HG02642 (cell line): ENCODE measurements around the gene CTXND2.
"Not testable (repeated sequence)": the region's sequence is repeated elsewhere in the genome, so short reads cannot be mapped to it uniquely, and the experiment has no call there.

Source experiments
- ATAC-seq: cut with Tn5 transposase; IDR thresholded peaks from one replicate; pipeline ENCODE4 v1.9.1; 2021; ENCODE audit warnings: mild to moderate bottlenecking; ENCODE audit not compliant: unreplicated experiment, poor library complexity

The CTXND2 gene

DNA sequence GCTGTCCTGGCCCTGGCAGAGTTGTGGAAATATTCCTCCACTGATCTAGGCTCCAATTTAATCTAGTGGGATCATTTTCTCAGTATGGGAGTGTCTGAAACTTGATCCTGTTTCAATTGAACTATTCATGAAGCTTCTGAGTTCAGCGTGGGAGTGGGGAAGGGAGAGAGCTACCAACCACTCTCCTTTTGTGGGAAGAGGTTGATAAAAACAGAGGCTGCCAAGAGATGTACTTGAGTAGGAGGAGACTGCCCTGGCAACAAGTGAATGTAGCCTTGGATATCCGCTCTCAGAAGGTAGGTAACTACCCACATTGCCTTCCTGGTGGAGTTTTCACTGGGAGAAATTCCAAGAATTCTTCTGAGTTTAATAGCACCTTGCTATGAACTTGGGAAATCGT, at the start of gene CTXND2:
Gene CTXND2, plus strand, starts transcription at position 119 of the 400 bp plus-strand sequence. CDS start 25,179 bp downstream, outside the sequence.
- ATAC-seq = no peak

DNA sequence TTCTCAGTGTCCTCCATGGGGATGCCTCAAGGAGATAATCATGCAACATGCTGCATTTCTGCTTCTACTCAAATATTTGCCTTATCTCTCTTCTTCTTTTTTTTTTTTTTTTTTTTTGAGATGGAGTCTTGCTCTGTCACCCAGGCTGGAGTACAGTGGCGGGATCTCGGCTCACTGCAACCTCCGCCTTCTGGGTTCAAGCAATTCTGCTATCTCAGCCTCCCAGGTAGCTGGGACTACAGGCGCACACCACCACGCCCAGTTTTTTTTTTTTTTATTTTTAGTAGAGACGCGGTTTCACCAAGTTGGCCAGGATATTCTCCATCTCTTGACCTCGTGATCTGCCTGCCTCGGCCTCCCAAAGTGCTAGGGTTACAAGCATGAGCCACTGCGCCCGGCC, 46.1 kb upstream of the CTXND2 start:
- ATAC-seq = not testable (repeated sequence)

DNA sequence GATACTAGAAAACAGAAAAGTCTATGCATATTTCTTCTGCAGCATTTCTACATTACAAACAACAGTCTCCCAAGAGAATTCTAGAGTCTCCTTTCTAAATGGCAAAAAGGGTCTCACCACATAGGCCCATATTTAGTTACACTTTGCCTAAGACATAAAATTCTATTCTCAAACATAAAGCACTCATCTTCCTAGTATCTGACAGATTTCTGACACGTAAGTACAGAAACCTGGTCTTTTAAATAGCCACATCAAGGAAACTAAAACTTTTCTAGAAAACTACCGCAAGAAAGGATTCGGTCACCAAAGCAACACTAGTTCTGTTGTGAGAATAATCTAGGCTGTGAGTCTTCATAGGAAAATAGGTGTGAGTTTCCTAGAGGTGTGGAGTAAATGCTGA, 45.3 kb upstream of the CTXND2 start:
- ATAC-seq = no peak

DNA sequence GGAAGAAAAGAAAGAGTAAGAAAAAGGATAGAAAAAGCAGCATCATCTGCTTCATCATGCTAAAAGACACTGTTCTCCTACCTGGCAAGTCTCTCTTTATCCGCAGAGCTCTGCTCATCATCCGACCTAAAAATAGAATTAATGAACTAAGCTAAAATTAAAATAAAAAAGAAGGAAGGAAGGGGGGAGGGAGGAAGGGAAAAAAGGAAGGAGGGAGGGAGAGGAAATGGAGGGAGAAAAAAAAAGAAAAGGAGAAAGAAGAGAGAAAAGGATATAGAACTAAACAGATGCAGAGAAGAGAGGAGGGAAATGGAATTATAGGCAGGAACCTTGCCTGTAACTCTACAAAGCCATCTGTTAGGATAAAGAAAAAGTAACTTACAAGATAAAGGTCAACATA, 44.6 kb upstream of the CTXND2 start:
- no peak for ATAC-seq

DNA sequence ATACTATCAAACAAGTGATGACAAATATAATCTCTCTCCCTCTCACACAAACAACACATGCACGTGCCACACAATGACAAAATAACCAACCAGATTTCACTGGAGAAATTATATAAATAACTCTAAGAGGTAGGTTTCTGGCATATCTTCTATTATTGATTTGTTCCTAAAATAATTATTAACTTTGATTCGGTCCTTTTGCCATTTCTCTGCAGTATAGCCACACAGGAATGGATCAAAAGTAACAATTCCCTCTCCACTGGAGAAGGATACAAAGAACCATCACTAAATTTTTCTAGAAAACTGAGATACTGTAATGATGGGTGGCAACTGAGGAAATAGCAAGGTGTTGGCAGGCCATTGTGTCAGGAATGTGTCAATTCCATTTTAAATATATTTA, 44.0 kb upstream of the CTXND2 start:
- ATAC-seq = no peak

DNA sequence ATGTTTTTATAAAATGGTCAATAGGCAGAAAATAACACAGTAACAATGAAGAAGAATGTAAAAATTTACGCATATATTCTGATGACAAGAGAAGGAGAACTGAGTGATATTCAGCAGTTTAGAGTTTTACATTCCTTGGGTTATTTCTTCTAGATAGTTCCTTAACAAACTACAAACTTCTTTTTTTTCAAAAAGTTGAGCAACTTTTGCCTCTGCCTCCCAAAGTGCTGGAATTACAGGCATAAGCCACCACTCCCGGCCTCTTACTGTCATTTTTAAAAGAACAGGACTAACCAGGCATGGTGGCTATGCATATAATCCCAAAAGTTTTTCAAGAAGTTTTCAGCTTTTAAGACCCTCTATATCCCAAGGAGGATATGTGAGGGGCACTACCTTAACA, 43.5 kb upstream of the CTXND2 start:
- ATAC-seq = no peak

DNA sequence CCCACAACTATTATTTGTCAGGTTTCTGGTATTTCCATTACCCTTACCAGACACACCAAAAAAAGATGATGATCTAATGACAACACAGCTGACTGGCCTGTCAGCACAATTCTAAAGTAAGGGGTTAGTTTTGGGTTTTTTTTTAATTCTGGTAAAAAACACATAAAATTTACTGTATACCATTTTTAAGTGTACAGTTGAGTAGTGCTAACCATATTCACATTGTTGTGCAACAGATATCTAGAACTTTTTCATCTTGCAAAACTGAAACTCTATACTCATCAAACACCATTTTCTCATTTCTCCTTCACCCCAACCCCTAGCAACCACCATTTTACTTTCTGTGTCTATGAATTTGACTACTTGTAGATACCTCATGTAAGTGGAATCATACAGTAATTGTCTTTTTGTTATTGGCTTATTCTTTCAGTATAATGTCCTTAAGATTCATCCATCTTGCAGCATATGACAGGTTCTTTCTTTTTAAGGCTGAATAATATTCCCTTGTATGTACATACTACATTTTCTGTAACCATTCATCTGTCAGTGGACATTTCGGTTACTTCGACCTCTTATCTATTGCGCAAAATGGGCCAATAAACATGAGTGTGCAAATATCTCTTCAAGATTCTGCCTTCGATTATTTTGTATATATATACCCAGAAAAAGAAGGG, 40.3 kb upstream of the CTXND2 start:
- no peak for ATAC-seq

DNA sequence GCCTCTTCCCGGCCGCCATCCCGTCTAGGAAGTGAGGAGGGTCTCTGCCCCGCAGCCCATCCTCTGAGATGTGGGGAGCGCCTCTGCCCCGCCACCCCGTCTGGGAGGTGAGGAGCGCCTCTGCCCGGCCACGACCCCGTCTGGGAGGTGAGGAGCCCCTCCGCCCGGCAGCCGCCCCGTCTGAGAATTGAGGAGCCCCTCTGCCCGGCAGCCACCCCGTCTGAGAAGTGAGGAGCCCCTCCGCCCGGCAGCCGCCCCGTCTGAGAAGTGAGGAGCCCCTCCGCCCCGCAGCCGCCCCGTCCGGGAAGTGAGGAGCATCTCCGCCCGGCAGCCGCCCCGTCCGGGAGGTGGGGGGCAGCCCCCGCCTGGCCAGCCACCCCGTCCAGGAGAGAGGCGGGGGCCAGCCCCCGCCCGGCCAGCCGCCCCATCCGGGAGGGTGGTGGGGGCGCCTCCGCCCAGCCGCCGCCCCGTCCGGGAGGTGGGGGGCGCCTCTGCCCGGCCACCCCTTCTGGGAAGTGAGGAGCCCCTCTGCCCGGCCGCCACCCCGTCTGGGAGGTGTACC, 36.1 kb upstream of the CTXND2 start:
- not testable (repeated sequence) for ATAC-seq

DNA sequence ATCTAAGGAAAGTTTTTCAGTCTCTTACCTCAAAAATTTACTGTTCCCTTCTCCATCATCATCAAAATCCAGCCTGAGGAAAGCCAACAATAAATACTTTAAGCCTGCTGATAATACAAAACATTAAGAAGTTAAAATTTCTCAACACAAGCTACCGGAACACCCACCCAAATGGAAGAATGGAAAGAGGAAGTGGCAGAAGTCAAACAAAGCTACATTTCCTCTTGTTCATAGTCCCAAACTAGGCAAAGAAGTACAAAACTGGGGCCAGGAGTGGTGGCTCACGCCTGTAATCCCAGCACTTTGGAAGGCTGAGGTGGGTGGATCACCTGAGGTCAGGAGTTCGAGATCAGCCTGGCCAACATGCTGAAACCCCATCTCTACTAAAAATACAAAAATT, 34.2 kb upstream of the CTXND2 start:
- ATAC-seq = not testable (repeated sequence)

DNA sequence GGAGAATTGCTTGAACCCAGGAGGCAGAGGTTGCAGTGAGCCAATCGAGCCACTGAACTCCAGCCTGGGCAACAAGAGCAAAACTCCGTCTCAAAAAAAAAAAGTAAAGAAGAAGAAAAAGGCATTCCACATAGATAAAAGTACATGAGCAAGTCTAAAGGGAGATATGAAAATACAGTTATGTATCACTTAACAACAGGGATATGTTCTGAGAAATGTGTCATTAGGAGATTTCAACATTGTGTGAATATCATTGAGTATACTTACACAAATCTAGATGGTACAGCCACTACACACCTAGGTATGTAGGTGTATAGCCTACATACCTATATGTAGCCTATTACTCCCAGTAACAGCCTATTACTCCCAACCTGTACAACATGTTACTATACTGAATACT, 23.2 kb upstream of the CTXND2 start:
- ATAC-seq = no peak

DNA sequence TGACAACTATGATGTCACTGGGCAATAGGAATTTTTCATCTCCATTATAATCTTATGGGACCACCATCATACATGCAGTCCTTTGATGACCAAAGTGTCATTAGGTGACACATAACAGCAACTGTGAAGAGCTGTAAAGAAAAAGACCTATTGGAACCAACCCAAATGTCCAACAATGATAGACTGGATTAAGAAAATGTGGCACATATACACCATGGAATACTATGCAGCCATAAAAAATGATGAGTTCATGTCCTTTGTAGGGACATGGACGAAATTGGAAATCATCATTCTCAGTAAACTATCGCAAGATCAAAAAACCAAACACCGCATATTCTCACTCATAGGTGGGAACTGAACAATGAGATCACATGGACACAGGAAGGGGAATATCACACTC, 22.7 kb upstream of the CTXND2 start:
- not testable (repeated sequence) for ATAC-seq

DNA sequence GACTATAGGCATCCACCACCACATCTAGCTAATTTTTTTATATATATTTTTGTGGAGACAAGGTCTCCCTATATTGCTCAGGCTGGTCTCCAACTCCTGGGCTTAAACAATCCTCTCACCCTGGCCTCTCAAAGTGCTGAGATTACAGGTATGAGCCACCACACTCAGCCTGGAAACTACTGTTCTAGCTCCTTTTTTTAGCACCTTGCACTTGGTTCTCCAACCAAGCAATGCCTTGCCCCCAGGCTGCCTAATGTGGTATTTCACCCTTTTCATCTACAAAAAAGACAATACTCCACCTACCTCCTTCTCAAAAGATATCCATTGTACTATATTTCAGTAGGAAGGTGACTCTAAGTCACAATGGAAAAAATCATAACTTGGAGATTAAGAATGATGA, 17.3 kb upstream of the CTXND2 start:
- no peak for ATAC-seq

DNA sequence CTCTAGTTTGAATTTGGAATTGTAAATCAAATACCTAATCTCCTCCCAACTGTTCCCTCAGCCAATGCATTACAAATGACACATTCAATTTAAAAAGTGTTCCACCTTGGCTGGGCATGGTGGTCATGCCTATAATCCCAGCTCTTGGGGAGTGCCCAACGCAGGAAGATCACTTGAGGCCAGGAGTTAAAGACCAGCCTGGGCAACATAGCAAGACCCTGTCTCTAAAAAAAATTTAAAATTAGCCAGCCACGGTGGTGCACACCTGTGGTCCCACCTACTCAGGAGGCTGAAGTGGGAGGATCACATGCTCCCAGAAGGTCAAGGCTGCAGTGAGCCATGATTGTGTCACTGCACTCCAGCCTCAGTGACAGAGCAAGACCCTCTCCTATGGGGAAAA, 14.4 kb upstream of the CTXND2 start:
- ATAC-seq = no peak

DNA sequence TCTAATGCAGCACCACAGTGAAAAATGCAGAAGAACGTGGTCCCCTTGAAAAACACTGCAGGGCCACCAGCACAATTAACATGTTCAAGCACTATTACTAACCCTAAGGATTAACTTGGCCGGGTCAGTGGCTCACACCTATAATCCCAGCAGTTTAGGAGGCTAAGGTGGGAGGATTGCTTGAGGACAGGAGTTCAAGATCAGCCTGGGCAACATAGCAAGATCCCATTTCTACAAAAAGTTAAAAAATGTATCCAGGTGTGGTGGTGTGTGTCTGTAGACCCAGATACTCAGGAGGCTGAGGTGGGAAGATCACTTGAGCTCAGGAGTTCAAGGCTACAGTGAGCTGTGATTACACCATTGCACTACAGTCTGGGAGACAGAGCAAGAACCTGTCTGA, 13.4 kb upstream of the CTXND2 start:
- no peak for ATAC-seq

DNA sequence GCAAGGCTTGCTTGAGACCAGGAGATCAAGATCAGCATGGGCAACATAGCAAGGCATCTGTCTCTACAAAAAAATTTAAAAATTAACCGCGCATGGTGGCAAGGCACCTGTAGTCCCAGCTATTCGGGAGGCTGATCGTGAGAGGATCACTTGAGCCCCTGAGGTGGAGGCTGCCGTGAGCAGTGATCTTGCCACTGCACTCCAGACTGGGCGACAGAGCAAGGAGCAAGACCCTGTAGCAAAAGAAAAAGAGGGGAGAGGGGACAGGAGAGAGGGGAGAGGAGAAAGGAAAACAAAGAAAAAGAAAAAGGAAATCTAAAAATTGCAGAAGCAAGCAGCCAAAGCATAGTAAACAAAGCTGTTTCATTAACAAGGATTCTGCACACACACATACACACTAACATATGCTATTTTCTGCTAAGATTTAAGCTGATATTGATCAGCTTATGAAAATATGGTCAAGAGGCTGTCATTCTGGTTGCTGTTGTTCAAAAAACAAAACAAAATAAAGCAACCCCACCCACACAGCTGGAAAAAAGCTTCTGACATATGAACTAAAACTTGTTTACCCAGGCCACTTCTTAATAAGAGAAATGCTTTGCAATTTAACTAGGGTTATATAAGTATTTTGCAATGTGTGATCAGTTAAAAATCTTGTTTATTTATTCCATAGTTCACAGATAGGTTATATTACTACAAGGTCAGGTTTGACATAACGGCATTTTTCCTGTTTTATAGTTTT, 12.3 kb upstream of the CTXND2 start:
- ATAC-seq = no peak

DNA sequence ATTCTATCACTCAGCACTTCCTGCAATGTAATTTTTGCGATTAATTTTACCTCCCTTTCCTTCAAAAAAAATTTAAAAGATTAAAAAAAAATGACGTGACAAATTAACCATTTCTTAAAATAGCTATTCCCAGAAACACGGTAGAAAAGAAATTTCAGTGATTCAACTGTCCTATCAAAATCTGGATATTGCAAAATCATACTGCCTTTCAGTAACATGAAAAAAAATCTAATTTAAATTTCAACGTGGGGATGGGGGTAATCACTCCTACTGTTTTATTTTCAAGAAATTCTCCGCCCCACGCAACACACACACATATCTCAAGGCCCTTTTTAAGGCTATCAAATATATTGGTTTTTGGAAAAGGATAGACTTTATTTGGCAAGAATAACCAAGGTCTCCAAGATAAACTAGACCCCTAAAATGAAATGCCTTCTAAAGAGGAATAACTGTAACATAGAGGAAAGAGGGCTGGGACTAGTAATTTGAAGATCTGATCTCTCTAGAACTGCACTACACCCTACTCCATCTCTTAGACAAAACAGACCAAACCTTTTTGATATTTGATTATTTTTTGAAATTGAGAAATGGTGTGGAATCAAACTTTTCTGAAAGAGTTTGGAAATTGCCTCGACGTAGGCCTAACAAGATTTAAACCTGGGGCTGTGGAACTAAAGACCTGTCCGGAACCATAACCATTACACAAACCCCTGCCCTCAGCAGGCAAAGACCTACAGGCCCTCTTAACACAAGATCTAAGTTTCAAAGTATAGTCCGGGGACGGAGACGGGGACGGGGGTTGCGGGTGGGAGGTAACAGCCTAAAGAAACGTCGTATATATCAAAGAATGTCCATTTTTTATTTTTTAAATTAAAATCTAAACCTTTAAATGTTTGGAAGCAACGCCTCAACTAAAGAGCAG, 11.5 kb upstream of the CTXND2 start:
- ATAC-seq = no peak

DNA sequence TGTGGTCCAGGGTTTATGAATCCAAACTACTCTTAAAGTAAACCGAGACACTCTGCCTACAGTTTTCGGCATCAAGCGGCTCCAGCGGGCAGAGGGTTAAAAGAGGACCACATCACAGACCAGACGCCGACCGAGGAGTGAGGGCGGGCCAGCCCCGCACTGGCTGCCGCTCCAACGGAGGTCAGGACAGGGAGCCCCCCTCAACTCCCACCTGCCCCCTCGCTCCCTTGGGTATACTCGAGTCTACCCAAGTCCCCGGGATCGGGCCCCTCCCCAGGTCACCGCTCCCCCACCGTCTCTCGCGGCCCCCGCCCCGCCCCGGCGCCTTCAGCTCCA, 10.8 kb upstream of the CTXND2 start:
- peak; percentile 28 for ATAC-seq

DNA sequence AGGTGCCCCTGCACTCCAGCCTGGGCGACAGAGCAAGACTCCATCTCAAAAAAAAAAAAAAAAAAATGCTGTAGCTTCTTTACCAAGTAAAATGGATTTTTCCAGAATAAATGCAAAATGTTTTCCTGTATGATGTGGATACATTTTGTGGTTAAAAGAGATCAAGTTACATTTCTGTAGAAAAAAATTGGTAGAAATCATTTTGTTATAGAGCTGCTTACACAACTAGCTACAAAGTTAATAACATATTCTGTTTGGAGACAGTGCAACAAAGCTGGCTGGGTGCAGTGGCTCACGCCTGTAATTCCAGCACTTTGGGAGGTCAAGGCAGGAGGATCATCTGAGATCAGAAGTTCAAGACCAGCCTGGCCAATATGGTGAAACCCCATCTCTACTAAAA, 8.0 kb upstream of the CTXND2 start:
- not testable (repeated sequence) for ATAC-seq

DNA sequence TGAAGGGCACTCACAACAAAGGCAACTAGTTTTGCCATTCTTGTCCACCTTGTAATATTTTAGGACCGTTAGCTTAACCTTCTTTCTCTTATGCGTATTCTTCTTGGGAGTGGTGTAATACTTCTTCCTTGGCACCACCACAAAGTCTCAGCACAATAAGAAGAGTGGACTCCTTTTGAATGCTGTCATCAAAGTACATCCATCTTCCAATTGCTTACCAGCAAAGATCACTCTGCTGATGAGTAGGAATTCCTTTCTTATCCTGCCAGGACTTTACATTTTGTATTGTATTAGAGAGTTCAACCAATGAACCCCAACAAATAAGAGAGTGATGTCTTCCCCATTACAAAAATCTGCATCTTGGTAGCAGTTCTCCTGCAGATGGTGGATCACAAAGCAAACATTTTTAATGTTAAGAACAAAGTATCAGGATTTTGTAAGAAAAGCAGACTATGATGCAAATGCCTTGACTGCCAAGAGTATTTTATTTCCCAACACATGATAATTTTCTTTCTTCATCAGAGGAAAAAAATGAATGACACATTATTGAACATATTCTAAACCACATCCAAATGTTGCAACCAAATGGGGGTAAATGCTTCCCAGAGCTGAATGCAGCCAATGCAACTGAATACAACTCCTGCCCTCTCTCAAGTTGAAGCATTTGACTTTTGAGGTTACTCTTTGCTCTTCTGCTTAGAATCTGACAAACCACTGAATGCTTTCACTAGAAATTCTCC, 5.4 kb upstream of the CTXND2 start:
- ATAC-seq = no peak

DNA sequence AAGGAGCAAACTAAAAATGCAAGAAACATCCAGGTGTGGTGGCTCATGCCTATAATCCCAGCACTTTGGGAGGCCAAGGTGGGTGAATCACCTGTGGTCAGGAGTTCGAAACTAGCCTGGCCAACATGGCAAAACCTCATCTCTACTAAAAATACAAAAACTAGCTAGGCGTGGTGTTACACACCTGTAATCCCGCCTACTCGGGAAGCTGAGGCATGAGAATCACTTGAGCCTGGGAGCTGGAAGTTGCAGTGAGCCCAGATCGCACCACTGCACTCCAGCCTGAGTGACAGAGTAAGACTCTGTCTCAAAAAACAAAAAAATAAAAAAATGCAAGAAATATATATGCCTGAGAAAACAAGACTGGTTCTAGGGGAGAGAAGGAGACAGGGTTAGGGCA, 3.8 kb upstream of the CTXND2 start:
- ATAC-seq = not testable (repeated sequence)
